ENCODE results near the gene SEBOX. TPM values are rescaled to one million over a fixed set of nuclear protein-coding genes. Genes with fewer than 3 reads are reported as not detected.

SEBOX gene
- total RNA-seq, 3 donors from 2014 or later = not detected

DNA sequence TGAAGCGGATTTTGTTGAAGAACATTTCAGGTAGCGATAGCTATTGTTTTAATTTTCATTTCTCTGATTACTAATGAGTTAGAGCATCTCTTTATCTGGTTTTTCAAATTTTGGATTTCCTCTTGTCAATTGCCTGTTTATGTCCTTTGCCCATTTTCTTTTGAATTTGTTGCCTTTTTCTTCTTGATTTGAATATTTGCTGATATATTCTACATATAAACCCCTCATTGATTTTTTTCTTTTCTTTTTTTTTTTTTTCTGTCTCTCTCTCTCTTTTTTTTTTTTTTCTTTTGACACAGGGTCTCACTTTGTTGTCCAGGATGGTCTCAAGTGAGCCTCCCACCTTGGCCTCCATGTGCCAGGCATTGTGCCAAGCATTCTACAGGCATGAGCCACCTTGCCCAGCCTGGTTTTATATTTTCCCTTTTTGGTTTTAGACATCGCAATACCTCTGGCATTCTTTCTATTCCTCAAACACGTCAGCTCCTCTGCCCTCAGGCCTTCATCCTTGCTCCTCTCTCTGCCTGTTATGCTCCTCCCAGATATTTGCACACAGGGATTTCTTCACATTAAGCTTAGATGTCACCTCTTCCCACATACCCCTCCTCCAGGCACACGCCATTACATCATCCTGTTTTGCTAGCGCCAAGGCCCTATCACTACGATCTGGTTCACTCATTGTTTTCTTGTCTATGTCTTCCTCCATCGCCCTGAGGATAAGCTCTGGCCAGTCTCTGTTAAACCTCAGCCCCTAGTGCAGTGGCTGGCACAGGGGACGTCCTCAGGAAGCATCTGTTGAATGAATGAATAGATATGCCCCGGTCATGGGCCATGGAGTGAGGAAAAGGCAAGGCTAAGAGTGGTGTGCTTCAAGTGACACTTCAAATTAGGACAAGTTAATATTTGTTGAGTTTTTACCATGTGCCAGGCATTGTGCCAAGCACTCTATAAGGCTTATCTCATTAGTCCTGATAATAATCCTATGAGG is 15.1 kb upstream of the SEBOX start:
- Histone ChIP-seq H3K9me3 (no peaks in the 10 kb centered on the region), H3K4me3 (no peak overlapping the region), H3K4me1 (ENCODE audit: low read depth) (peaks cover 2% of the 10 kb centered on the region), H3K36me3 (ENCODE audit: low read depth) (no peaks in the 10 kb centered on the region)
- ATAC-seq = no peak
- TF ChIP-seq, protein P1, sequence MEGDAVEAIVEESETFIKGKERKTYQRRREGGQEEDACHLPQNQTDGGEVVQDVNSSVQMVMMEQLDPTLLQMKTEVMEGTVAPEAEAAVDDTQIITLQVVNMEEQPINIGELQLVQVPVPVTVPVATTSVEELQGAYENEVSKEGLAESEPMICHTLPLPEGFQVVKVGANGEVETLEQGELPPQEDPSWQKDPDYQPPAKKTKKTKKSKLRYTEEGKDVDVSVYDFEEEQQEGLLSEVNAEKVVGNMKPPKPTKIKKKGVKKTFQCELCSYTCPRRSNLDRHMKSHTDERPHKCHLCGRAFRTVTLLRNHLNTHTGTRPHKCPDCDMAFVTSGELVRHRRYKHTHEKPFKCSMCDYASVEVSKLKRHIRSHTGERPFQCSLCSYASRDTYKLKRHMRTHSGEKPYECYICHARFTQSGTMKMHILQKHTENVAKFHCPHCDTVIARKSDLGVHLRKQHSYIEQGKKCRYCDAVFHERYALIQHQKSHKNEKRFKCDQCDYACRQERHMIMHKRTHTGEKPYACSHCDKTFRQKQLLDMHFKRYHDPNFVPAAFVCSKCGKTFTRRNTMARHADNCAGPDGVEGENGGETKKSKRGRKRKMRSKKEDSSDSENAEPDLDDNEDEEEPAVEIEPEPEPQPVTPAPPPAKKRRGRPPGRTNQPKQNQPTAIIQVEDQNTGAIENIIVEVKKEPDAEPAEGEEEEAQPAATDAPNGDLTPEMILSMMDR (IDR thresholded peaks at IDR 0.05) = no peak
- intact Hi-C loops (cut with DNase I, micrococcal nuclease) = no loop called here
- DNase-seq = no peak

DNA sequence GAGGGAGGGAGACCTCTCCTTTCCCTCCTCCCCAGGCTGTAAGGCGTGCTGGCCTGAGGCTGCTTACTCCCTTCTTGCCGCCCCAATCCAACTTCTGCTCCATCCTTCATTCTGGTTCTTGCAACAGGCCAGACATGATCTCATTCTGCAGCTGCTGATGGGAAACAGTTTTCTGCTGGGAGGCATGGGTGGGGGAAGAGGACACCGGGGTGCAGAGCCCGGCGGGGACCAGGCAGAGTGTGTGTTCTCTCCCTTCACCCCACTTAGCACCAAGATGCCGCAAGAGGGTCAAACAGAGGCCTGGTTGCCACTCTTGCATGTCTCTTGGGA is 7.9 kb upstream of the SEBOX start:
- intact Hi-C loops (cut with DNase I, micrococcal nuclease) = no loop called here
- ATAC-seq (no peak), DNase-seq (no peak)
- TF ChIP-seq, protein P1 (IDR thresholded peaks at IDR 0.05) = no peak
- H3K9me3 ChIP-seq = no peaks in the 10 kb centered on the region
- H3K4me3 ChIP-seq = no peak overlapping the region
- peaks cover 11% of the 10 kb centered on the region for H3K4me1 ChIP-seq (ENCODE audit: low read depth)
- H3K36me3 ChIP-seq (ENCODE audit: low read depth) = no peaks in the 10 kb centered on the region

DNA sequence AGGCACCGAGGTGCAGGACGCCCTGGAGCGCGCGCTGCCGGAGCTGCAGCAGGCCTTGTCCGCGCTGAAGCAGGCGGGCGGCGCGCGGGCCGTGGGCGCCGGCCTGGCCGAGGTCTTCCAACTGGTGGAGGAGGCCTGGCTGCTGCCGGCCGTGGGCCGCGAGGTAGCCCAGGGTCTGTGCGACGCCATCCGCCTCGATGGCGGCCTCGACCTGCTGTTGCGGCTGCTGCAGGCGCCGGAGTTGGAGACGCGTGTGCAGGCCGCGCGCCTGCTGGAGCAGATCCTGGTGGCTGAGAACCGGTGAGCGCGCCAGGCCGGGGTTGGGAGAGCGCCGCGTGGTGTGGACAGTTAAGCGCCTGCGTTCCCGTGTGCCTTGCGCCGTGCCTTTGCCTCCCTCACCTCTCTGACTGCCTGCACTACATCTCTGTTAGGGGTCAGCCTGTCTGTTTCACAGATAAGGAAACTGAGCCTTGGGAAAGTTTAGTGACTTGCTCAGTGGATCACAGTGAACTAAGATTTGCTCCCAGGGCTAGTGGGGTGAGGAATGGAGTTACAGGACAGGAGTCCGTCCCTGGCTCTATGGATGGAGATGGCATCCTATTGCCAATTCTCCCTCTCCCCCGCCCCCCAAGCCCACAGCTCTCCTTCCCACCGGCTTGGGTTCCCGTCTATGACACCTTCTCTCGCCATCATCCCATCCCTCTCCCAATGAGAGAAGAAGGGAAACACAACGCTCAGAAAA is 7.4 kb upstream of the SEBOX start:
- DNase-seq (peak in 1 of 3 donors; percentile 53), ATAC-seq (peak; percentile 6)
- peaks cover 11% of the 10 kb centered on the region for H3K4me1 ChIP-seq (ENCODE audit: low read depth)
- H3K4me3 ChIP-seq = no peak overlapping the region
- no peaks in the 10 kb centered on the region for H3K36me3 ChIP-seq (ENCODE audit: low read depth)
- no peaks in the 10 kb centered on the region for H3K9me3 ChIP-seq
- intact Hi-C loops (cut with DNase I, micrococcal nuclease) = no loop called here
- TF ChIP-seq, protein P1 (IDR thresholded peaks at IDR 0.05) = no peak

DNA sequence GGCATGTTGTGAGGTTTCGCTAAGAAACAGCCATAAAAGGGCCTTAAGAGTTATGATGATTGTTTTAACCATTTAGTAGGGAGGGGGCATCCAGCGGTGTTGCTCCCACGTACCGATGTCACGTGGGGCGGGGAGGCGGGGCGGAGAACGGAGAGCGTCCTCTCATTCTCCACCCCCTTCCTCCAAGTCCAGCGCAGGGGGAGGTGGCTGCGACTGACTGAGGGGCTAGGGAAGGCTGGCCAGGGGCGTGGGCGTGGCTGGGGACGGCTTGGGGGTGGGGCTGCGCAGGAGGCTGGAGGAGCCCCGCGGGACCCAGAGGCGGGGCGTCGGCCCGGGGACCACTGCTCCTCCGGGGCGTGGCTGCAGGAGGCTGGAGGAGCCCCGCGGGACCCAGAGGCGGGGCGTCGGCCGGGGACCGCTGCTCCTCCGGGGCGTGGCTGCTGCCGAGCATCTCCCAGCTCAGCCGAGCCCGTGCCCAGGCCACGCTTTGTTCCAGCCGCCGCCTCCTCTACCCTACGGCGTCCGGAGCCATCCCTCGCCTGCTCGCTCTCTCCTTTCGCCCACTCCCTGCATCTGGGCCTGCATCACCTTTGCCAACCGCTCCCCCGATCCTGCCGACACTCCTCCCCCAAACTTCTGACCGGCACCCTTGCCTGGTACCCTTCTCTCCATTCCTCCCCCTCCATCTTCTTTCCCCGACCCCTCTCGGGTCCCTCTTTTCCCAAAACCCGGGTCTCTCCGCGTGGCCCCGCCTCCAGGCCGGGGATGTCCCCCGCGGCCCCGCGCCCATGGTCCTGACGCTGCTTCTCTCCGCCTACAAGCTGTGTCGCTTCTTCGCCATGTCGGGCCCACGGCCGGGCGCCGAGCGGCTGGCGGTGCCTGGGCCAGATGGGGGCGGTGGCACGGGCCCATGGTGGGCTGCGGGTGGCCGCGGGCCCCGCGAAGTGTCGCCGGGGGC is 6.5 kb upstream of the SEBOX start, which contains the start of gene SARM1:
Gene SARM1 (plus strand): TSS at position 450 of the 958 bp plus-strand sequence. CDS start 339 bp downstream, at position 789.
- Histone ChIP-seq H3K4me3 (no peak within 1 kb of the TSS), H3K4me1 (ENCODE audit: low read depth) (peaks cover 11% of the 10 kb centered on the region), H3K9me3 (no peaks in the 10 kb centered on the region), H3K36me3 (ENCODE audit: low read depth) (no peaks in the 10 kb centered on the region)
- ATAC-seq (peak; percentile 88), DNase-seq (peak; percentile 76 to 91 (median 81))
- intact Hi-C loops (cut with DNase I, micrococcal nuclease) = no loop called here
- TF ChIP-seq, protein P1 (IDR thresholded peaks at IDR 0.05) = no peak

DNA sequence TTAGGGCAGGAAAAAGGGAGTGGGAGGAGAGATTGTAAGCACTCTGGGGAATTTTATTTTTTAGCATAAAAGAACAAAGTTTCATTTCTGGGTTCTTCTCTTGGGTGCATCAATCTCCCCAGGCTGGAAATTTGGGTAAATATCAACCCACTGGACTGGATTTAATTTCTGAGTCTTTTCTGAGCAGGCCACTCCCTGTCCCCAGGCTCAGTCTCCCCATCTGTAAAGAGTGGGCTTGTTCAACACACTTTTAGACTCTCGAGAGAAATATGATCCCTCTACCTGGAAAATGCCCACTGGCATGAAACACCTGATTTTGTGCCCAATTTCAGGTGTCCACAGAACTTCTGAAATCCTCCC is 5.7 kb upstream of the SEBOX start:
- Histone ChIP-seq H3K36me3 (ENCODE audit: low read depth) (no peaks in the 10 kb centered on the region), H3K4me1 (ENCODE audit: low read depth) (peaks cover 11% of the 10 kb centered on the region), H3K9me3 (no peaks in the 10 kb centered on the region), H3K4me3 (no peak overlapping the region)
- intact Hi-C loops (cut with DNase I, micrococcal nuclease) = no loop called here
- no peak for DNase-seq
- TF ChIP-seq, protein P1 (IDR thresholded peaks at IDR 0.05) = no peak
- no peak for ATAC-seq
